Activated CD8-positive, alpha-beta T cell treated with anti-CD3 and anti-CD28 coated beads for 36 hours (primary cell): ENCODE measurements around the gene ERBB4. TPM values are rescaled to one million over a fixed set of nuclear protein-coding genes. Genes with fewer than 3 reads are reported as not detected.

ENCODE experiments used
- ATAC-seq: fragments of 200-7000 bp; cut with Tn5 transposase; one replicate; pipeline ENCODE4 v1.10.0; 2021; ENCODE audit warnings: mild to moderate bottlenecking, moderate library complexity
- CTCF ChIA-PET: fragments of 350-600 bp; sonication (Branson Sonifier 250); formaldehyde crosslinking; loops from one replicate; lab custom pipeline; 2021; ENCODE audit warnings: antibody characterized with exemption; lab: Charles Lee
- POLR2A ChIA-PET: fragments of 350-600 bp; sonication (Branson Sonifier 250); formaldehyde crosslinking; loops from one replicate; lab custom pipeline; 2021; ENCODE audit warnings: antibody characterized with exemption; lab: Charles Lee
- DNase-seq: peaks from one replicate; pipeline ENCODE4 v3.0.0-alpha.2; 2020
- H3K27ac Mint-ChIP-seq: one replicate; pipeline ENCODE4 v1.8.0; 2021; ENCODE audit warnings: mild to moderate bottlenecking, mixed read lengths
- H3K27me3 Mint-ChIP-seq: one replicate; pipeline ENCODE4 v1.8.0; 2021; ENCODE audit warnings: mixed read lengths
- H3K36me3 Mint-ChIP-seq: one replicate; pipeline ENCODE4 v1.8.0; 2021; ENCODE audit warnings: low read depth, mixed read lengths
- H3K4me1 Mint-ChIP-seq: one replicate; pipeline ENCODE4 v1.8.0; 2021; ENCODE audit warnings: low read depth, mixed read lengths
- H3K4me3 Mint-ChIP-seq: one replicate; pipeline ENCODE4 v1.8.0; 2021; ENCODE audit warnings: mild to moderate bottlenecking, moderate library complexity, mixed read lengths
- H3K9me3 Mint-ChIP-seq: one replicate; pipeline ENCODE4 v1.8.0; 2021; ENCODE audit warnings: mixed read lengths
- CTCF ChIP-seq: fragments of 200-600 bp; IDR thresholded peaks from one replicate; pipeline ENCODE4 v1.8.0; 2022; ENCODE audit warnings: antibody characterized with exemption, mild to moderate bottlenecking
- intact Hi-C: fragments of 100-400 bp; cut with micrococcal nuclease; formaldehyde crosslinking; loops from one replicate; pipeline ENCODE4 v1.10.0; 2022
- microRNA-seq: library from miRNA; unstranded; fragments of <30 nt; microRNA quantifications from one replicate; pipeline ENCODE4 v1.2.0, GENCODE V29; 2022; ENCODE audit warnings: borderline microRNAs expressed, borderline replicate concordance
- total RNA-seq, 2 experiments: library from RNA; stranded (reverse); gene quantifications; one replicate each; pipeline ENCODE4 v1.2.3, GENCODE V29; 2021

The ERBB4 gene
- total RNA-seq, 2 experiments from 2014 or later = not detected

- no peaks in the 10 kb centered on the region for H3K36me3 Mint-ChIP-seq
- no peak overlapping the region for H3K27ac Mint-ChIP-seq
- intact Hi-C loops = no loop called here
- ATAC-seq = no peak
- H3K4me3 Mint-ChIP-seq = no peak overlapping the region
- H3K27me3 Mint-ChIP-seq = no peaks in the 10 kb centered on the region
- DNase-seq = no peak
- H3K4me1 Mint-ChIP-seq = no peaks in the 10 kb centered on the region
- H3K9me3 Mint-ChIP-seq = peaks cover 3% of the 10 kb centered on the region
- CTCF ChIA-PET = no interaction called here
- POLR2A ChIA-PET = no interaction called here
- no peak for TF ChIP-seq CTCF
Observed at GRCh38 chr2:211333377-211333776, 1205.2 kb downstream of the ERBB4 start.

DNA sequence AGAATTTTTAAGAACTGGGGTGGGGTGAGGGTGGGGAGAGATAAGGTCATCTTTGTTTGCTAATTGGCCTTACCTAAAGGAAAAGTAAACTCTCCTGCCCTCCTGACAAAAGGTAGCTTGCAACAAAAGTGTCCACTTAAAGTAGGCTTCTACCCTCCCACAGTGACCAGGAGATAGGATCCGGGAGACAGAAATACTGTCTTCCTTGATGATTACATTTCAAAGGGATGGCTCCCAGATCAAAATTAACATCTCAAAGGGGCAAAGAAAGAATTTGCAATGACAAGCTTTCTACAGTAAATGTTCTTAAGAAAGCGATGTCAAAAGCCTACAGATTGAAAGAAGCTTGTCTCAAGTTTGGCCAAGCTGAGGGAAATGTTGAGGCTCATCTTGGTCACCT, 1206.9 kb downstream of the ERBB4 start:
- H3K4me3 Mint-ChIP-seq = no peak overlapping the region
- no peak for TF ChIP-seq CTCF
- H3K27ac Mint-ChIP-seq = no peak overlapping the region
- no peaks in the 10 kb centered on the region for H3K27me3 Mint-ChIP-seq
- intact Hi-C loops = no loop called here
- POLR2A ChIA-PET = no interaction called here
- no peak for DNase-seq
- no peak for ATAC-seq
- CTCF ChIA-PET = no interaction called here
- no peaks in the 10 kb centered on the region for H3K36me3 Mint-ChIP-seq
- peaks cover 2% of the 10 kb centered on the region for H3K9me3 Mint-ChIP-seq
- no peaks in the 10 kb centered on the region for H3K4me1 Mint-ChIP-seq

GRCh38 chr2:211329882-211330281, 1208.7 kb downstream of the ERBB4 start:
- TF ChIP-seq CTCF = no peak
- H3K36me3 Mint-ChIP-seq = no peaks in the 10 kb centered on the region
- no peaks in the 10 kb centered on the region for H3K9me3 Mint-ChIP-seq
- CTCF ChIA-PET = no interaction called here
- POLR2A ChIA-PET = no interaction called here
- ATAC-seq (no peak), DNase-seq (no peak)
- H3K27me3 Mint-ChIP-seq = no peaks in the 10 kb centered on the region
- H3K4me1 Mint-ChIP-seq = no peaks in the 10 kb centered on the region
- H3K27ac Mint-ChIP-seq = no peak overlapping the region
- no peak overlapping the region for H3K4me3 Mint-ChIP-seq
- intact Hi-C loops = no loop called here

DNA sequence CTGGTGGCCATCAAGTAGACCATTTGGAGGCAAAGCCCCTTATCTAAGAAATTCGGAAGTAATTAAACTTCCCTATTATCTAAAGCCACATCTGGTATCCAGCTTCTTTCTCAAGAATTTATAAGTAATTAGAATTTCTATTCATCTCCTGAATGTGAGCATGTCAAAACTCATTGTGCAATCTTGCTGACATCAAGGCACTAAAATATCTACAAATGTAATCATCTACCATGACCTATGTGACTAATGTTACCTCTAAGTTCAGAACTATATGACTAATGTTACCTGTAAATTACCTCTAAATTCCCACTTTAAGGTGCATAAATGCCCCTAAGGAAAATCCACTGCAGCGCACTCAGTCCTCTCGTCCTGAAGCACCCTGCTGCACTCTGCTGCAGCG, 1209.2 kb downstream of the ERBB4 start:
- no peak for TF ChIP-seq CTCF
- intact Hi-C loops = no loop called here
- H3K9me3 Mint-ChIP-seq = no peaks in the 10 kb centered on the region
- no peaks in the 10 kb centered on the region for H3K27me3 Mint-ChIP-seq
- H3K36me3 Mint-ChIP-seq = no peaks in the 10 kb centered on the region
- no peaks in the 10 kb centered on the region for H3K4me1 Mint-ChIP-seq
- no peak overlapping the region for H3K27ac Mint-ChIP-seq
- ATAC-seq = no peak
- DNase-seq = no peak
- CTCF ChIA-PET = no interaction called here
- H3K4me3 Mint-ChIP-seq = no peak overlapping the region
- POLR2A ChIA-PET = no interaction called here

GRCh38 chr2:211328126-211328525, 1210.5 kb downstream of the ERBB4 start:
- ATAC-seq = no peak
- H3K9me3 Mint-ChIP-seq = peaks cover 3% of the 10 kb centered on the region
- no peak for TF ChIP-seq CTCF
- no peak for DNase-seq
- intact Hi-C loops = no loop called here
- ChIA-PET POLR2A (no interaction called here), CTCF (no interaction called here)
- H3K27ac Mint-ChIP-seq = no peak overlapping the region
- no peaks in the 10 kb centered on the region for H3K4me1 Mint-ChIP-seq
- H3K4me3 Mint-ChIP-seq = no peak overlapping the region
- H3K36me3 Mint-ChIP-seq = no peaks in the 10 kb centered on the region
- no peaks in the 10 kb centered on the region for H3K27me3 Mint-ChIP-seq

Small RNA genes within 50 kb of the gene (microRNA-seq; reads per million reads assigned to microRNA genes)
- not detected for gene MIR548F2
